SK-N-SH treated with all-trans-retinoic acid at 6 μM for 48 hours (cell line): ENCODE results near the gene DGCR2.

Source experiments
- ARNTL ChIP-seq: fragments of 450-650 bp; formaldehyde crosslinking; IDR thresholded peaks from 2 replicates; pipeline ENCODE4 v1.5.0; 2020; ENCODE audit warnings: low read depth, mild to moderate bottlenecking, moderate library complexity, borderline replicate concordance
- BACH2 ChIP-seq: fragments of 250-450 bp; sonication (Bioruptor Pico); IDR thresholded peaks from 2 replicates; pipeline ENCODE4 v1.9.0; 2021; ENCODE audit warnings: mild to moderate bottlenecking, borderline replicate concordance
- OSR1 ChIP-seq: fragments of 250-450 bp; sonication (Bioruptor Pico); IDR thresholded peaks from 2 replicates; pipeline ENCODE4 v1.8.0; 2022; ENCODE audit warnings: moderate library complexity, mild to moderate bottlenecking, inconsistent platforms
- PATZ1 ChIP-seq: fragments of 250-450 bp; sonication (Bioruptor Pico); IDR thresholded peaks from 2 replicates; pipeline ENCODE4 v1.8.0; 2020; ENCODE audit warnings: mild to moderate bottlenecking, moderate library complexity, borderline replicate concordance
- ZFP30 ChIP-seq: fragments of 450-650 bp; formaldehyde crosslinking; IDR thresholded peaks from 2 replicates; pipeline ENCODE4 v1.5.0; 2022; ENCODE audit warnings: mild to moderate bottlenecking, moderate library complexity
- ZNF8 ChIP-seq: fragments of 450-650 bp; formaldehyde crosslinking; IDR thresholded peaks from 2 replicates; pipeline ENCODE4 v1.5.0; 2020; ENCODE audit warnings: mild to moderate bottlenecking, moderate library complexity
- TF ChIP-seq, protein P1 (sequence below): fragments of 250-450 bp; sonication (Bioruptor Pico); IDR thresholded peaks from 2 replicates; pipeline ENCODE4 v1.5.1; 2020; ENCODE audit warnings: low read depth, mild to moderate bottlenecking, moderate library complexity

- TF ChIP-seq, protein P1, sequence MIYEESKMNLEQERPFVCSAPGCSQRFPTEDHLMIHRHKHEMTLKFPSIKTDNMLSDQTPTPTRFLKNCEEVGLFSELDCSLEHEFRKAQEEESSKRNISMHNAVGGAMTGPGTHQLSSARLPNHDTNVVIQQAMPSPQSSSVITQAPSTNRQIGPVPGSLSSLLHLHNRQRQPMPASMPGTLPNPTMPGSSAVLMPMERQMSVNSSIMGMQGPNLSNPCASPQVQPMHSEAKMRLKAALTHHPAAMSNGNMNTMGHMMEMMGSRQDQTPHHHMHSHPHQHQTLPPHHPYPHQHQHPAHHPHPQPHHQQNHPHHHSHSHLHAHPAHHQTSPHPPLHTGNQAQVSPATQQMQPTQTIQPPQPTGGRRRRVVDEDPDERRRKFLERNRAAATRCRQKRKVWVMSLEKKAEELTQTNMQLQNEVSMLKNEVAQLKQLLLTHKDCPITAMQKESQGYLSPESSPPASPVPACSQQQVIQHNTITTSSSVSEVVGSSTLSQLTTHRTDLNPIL, result no peak
- no peak for TF ChIP-seq ZFP30 (CRISPR knock-in tag)
- TF ChIP-seq ARNTL (CRISPR knock-in tag), result no peak
- TF ChIP-seq PATZ1, result no peak
- TF ChIP-seq ZNF8 (CRISPR knock-in tag), result no peak
- TF ChIP-seq OSR1 (CRISPR knock-in tag), result no peak
- TF ChIP-seq BACH2, result no peak
Measured at GRCh38 chr22:18997925-18998315, 124.3 kb downstream of the DGCR2 start.
